ENCODE measurements around the gene TMEM222. TPM values are rescaled to one million over a fixed set of nuclear protein-coding genes. Genes with fewer than 3 reads are reported as not detected.

TMEM222 gene
- total RNA-seq, 1 donor from 2014 or later, result 39.1 TPM

- Mint-ChIP-seq H3K36me3 (peaks cover 1% of the 10 kb centered on the region), H3K4me3 (no peak overlapping the region), H3K27me3 (ENCODE audit: low read depth) (peaks cover 35% of the 10 kb centered on the region), H3K9me3 (no peaks in the 10 kb centered on the region), H3K4me1 (peaks cover 14% of the 10 kb centered on the region), H3K27ac (no peak overlapping the region)
- no peak for TF ChIP-seq CTCF (IDR thresholded peaks at IDR 0.05; ENCODE audit: unreplicated experiment)
- no peak for DNase-seq (ENCODE audit: low spot score in 2 of 2, unreplicated experiment in 2 of 2)
Measured at GRCh38 chr1:27358928-27359313, 37.0 kb downstream of the TMEM222 start.

GRCh38 chr1:27359822-27360158, 37.8 kb downstream of the TMEM222 start:
- H3K9me3 Mint-ChIP-seq, result no peaks in the 10 kb centered on the region
- no peak overlapping the region for H3K27ac Mint-ChIP-seq
- H3K36me3 Mint-ChIP-seq, result peaks cover 1% of the 10 kb centered on the region
- peaks cover 35% of the 10 kb centered on the region for H3K27me3 Mint-ChIP-seq (ENCODE audit: low read depth)
- H3K4me3 Mint-ChIP-seq, result peak overlapping the region; percentile 62
- peaks cover 17% of the 10 kb centered on the region for H3K4me1 Mint-ChIP-seq
- TF ChIP-seq CTCF (IDR thresholded peaks at IDR 0.05; ENCODE audit: unreplicated experiment), result no peak
- DNase-seq (ENCODE audit: low spot score in 2 of 2, unreplicated experiment in 2 of 2), result no peak

GRCh38 chr1:27360159-27361043, 38.4 kb downstream of the TMEM222 start:
- DNase-seq (ENCODE audit: low spot score in 2 of 2, unreplicated experiment in 2 of 2), result no peak
- Mint-ChIP-seq H3K27me3 (ENCODE audit: low read depth) (peaks cover 35% of the 10 kb centered on the region), H3K9me3 (no peaks in the 10 kb centered on the region), H3K36me3 (peaks cover 1% of the 10 kb centered on the region), H3K4me1 (peaks cover 23% of the 10 kb centered on the region), H3K4me3 (peak overlapping the region; percentile 62), H3K27ac (no peak overlapping the region)
- TF ChIP-seq CTCF (IDR thresholded peaks at IDR 0.05; ENCODE audit: unreplicated experiment), result no peak

DNA sequence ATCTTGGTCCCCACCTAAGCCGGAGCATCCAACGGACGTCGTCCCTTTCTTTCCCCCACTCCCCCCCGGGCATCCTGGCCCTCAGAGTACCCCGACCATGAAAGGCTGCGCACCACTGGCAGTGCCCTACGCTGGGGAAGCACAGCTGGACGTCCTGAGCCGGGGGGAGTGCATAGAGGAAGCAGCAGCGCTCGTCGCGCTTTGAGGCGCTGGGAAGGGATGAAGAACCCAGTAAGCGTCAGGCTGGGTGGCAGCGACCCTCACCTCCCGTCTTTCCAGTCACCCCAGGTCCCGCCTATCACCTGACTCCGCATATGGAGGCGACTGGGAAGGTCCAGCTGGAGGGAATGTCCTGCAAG, 39.1 kb downstream of the TMEM222 start:
- TF ChIP-seq CTCF (IDR thresholded peaks at IDR 0.05; ENCODE audit: unreplicated experiment), result no peak
- peaks cover 1% of the 10 kb centered on the region for H3K36me3 Mint-ChIP-seq
- H3K9me3 Mint-ChIP-seq, result no peaks in the 10 kb centered on the region
- H3K27me3 Mint-ChIP-seq (ENCODE audit: low read depth), result peaks cover 35% of the 10 kb centered on the region
- no peak overlapping the region for H3K27ac Mint-ChIP-seq
- no peak for DNase-seq (ENCODE audit: low spot score in 2 of 2, unreplicated experiment in 2 of 2)
- peaks cover 27% of the 10 kb centered on the region for H3K4me1 Mint-ChIP-seq
- H3K4me3 Mint-ChIP-seq, result peak overlapping the region; percentile 62

DNA sequence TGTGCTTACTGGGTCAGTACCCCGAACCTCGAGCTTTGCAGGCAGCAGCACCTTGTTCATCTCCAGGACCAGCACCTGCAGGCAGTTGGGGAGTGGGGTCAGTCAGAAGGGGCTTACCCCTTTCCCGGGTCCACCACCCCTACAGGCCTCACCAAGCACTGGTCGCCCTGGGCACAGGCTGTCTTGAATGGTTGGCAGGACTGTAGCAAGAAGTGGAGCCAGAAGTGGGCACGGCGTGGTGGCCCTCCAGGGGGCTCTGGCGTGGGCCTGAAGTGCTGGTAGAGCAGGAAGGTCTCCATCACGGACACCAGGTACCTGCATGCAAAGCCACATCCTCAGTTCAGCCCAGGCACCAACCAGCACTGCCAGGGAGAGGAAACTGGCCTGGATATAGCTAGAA, 39.6 kb downstream of the TMEM222 start:
- DNase-seq (ENCODE audit: low spot score in 2 of 2, unreplicated experiment in 2 of 2), result no peak
- Mint-ChIP-seq H3K27ac (no peak overlapping the region), H3K27me3 (ENCODE audit: low read depth) (peaks cover 35% of the 10 kb centered on the region), H3K4me1 (peaks cover 27% of the 10 kb centered on the region), H3K36me3 (peaks cover 1% of the 10 kb centered on the region), H3K4me3 (no peak overlapping the region), H3K9me3 (no peaks in the 10 kb centered on the region)
- no peak for TF ChIP-seq CTCF (IDR thresholded peaks at IDR 0.05; ENCODE audit: unreplicated experiment)
